GM21360 (cell line): ENCODE data around the gene POLDIP3.

Experiments
- ATAC-seq: cut with Tn5 transposase; IDR thresholded peaks from one replicate; pipeline ENCODE4 v1.9.1; 2021; ENCODE audit warnings: mild to moderate bottlenecking, moderate library complexity; ENCODE audit not compliant: unreplicated experiment

POLDIP3 gene, protein sequence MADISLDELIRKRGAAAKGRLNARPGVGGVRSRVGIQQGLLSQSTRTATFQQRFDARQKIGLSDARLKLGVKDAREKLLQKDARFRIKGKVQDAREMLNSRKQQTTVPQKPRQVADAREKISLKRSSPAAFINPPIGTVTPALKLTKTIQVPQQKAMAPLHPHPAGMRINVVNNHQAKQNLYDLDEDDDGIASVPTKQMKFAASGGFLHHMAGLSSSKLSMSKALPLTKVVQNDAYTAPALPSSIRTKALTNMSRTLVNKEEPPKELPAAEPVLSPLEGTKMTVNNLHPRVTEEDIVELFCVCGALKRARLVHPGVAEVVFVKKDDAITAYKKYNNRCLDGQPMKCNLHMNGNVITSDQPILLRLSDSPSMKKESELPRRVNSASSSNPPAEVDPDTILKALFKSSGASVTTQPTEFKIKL

DNA sequence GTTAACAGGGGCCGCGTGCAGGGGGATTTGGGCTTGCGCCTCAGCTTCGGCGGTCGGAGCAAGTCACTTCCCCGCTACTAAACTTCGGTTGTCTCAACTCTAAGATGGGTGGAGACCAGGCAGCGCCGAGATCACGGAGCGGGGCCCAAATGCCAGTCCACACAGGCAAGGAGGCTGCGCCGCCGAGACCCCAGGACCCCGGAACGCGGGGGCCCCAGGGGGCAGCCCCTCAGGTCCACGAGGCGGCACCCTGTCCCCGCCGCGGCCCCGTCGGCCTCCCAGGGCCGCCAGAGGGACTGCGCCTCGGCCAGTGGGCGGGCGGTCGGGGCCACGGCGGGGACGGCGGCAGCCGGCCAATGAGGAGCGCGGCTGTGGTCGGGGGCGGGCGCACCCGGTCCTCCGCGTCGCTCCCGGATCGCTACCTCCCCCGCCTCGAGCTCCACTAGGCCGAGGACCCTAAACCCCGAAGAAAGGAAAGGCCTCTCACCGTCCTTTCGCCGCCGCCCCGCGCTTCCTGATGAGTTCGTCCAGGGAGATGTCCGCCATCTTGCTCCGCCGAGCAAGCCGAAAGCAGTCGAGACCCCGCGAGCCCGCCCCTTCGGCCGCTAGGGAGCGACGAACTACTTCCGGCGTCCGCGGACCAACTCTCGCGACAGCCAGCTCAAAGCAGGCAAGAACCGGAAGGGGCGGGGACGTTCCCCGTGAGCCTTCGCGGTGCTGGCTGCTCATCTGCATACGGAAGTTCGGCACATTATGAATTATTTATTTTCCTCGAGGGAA lies at the start of gene POLDIP3:
TSS of gene POLDIP3 (minus strand) at position 572 of the 780 bp plus-strand sequence. CDS start at position 546, 26 bp downstream.
- peak; percentile 60 for ATAC-seq

DNA sequence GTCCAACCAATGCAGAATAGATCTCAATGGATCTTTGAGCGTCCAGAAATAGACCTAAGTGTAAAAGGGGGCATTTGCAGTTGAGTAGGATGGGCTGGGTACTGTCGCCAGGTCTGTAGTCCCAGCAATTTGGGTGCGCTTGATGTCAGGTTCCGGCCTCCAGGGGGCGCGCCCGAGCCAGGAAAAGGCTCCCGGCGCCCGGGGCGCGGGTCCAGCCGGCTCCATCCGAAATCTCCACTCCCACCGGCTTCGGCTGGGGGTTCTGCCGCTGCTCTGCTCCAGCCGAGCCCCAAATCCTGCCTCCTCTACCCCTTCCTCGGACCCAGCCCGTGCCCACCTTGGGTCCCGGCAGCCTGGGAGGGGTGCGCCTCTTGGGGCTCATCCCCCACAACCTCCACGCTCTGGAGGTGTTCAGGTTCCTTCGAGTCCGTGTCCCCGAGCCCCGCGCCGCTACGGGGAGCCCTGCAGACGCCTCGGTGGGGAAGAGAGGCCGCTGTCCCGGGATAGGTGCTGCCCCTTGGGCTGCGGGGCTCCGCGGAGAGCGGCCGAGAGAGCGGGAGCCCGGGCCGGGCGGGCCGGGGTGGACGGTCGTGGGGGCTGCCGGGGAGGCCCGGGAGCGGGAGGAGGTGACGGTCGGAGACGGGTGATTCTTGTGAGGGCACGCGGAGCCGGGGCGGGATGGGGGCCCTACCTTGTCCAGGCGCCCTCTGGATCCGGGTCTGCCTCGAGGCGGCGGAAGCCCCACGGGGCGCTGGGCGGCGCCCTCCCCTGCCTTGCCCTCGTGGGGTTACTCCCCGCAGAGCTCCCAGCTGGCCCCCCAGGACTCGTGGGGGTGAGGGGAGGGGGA lies 47.5 kb upstream of the POLDIP3 start:
- no peak for ATAC-seq

DNA sequence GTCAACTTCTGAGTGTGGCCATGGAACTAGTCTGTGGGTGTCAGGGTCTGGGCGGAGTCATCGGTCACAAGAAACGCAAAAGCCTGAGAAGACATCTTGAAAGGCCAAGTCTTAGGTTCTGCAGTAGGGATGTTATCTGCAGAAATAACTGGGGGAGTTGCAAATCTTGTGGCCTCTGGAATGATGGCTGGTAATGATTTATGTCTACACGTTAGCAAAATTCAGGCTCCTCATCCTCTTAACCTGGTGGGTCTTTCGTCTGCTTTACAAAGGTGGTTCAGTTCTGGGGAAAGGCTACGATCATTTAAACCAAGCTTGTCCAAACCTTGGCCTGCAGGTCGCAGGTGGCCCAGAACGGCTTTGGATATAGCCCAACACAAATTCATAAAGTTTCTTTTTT lies 41.9 kb upstream of the POLDIP3 start:
- ATAC-seq: no peak

DNA sequence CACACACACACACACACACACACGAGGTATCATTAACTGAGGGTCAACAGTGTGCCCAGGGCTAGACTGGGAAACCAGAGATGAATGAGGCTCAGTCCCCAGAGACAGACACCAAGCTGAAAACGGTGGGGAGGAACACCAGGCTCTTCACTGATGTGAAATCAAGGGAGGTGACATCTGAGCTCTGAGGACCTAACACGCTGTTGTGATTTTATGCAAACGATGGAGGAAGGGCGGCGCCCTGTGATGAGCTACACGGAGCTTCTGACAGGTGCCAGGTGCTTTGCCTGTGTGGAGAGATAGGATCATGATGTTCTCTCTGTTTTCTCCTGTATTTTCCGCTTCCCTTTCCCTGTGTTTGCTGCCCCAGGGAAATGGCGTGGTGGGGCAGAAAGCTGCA lies 41.0 kb upstream of the POLDIP3 start:
- ATAC-seq: no peak

DNA sequence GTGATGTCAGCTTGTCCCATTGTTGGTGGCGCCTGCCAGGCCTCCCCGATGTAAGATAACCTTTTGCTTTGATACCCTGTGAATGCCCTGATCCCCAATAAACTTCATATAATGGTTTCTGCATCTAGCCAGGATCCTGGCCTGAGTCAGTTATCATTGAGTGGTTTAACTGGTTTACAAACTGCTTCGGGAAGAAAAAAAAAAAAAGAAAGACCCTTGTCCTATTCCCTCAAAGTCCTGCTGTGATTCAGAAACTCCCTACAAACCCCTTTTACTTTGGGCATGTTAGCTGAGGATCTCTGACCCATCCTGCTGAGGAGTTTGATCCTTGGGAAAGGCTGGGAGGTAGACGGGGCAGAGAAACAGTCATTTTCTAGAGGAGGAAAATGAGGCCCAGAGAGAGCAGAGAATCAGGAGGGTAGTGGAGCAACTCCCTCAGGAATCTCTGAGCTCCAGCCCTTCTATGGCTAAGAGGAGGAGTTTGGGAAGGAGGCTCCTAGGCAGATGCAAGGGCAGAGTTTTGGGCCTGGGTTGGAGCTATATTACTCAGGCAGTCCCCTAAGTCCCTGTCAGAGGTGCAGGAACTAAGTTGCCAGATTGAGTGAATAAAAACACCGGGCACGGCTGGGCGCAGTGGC lies 39.9 kb upstream of the POLDIP3 start:
- no peak for ATAC-seq

DNA sequence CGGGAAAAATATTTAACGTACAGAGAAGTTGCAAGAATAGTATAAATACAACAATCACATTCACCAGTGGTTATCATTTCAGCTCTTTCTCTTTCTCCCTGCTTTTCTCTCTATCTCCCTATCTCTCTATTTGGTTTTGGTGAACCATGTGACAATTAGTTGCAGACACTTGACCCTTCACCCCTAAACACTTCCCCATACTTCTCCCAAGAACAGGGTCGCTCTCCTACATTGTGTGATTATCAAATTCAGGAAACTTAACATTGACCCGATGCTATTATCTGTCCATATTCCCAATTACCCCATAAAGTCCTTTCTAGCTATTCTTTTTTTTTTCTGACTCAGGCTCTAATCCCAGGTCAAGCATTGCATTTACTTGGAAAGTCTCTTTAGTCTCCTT lies 39.3 kb upstream of the POLDIP3 start:
- ATAC-seq: no peak

DNA sequence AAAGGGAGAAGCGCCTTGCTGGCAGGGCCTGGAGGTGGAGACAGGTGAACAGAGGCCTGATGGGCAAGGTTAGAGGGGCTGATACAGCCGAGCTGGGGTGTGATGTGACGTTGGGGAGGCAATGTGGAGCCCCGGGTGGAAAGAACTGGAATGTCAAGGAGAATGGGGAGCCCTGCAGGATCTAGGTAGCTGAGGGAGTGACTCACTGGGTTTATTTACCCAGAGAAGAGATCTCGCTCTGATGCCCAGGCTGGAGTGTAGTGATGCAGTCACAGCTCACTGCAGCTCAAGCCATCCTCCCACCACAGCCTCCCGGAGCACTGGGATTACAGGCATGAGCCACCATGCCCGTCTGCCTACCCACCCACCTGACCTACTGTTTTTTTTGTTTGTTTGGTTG lies 36.5 kb upstream of the POLDIP3 start:
- no peak for ATAC-seq

DNA sequence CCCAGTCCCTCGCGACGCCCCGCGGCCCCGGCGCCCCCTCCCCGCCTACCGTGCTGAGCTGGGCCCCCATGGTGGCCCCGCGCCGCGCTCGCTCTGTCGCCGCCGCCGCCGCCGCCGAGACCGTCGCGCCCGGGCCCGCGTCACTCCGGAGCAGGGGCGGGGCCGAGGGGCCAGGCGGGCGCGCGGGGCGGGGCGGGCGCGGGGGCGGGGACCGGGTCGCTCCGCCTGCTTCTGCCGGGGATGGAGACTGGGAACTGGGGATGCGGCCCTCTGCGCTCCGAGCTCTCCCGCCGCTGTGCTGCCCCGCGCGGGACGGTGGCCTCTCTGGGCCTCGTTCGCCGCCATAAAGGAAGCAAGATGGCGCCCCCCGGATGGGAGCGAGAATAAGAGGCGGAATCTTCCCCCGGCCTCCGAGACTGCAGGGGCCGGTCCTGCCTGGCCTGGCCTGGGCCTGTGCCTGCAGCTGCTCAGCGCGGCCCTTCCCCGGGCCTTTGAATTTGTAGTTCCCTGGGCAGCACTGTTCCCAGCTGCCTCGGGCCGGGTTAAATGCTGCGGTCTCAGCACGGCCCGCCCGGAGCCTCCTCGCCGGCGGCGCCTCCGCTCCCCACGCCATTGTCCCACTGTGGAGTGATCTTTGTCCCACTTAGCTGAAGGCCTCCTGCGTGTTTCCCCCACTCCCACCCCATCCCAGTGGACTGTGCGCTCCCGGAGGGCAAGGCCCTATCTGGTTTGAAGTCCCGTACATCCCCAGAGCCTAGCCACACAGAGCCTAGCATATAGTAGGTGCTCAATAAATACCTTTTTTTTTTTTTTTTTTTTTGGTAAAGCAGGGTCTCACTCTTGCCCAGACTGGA lies 34.8 kb upstream of the POLDIP3 start, which contains the start of gene CYB5R3:
TSS of gene CYB5R3 (minus strand) at position 147 of the 854 bp plus-strand sequence. CDS start at position 70, 77 bp downstream.
- peak; percentile 67 for ATAC-seq

DNA sequence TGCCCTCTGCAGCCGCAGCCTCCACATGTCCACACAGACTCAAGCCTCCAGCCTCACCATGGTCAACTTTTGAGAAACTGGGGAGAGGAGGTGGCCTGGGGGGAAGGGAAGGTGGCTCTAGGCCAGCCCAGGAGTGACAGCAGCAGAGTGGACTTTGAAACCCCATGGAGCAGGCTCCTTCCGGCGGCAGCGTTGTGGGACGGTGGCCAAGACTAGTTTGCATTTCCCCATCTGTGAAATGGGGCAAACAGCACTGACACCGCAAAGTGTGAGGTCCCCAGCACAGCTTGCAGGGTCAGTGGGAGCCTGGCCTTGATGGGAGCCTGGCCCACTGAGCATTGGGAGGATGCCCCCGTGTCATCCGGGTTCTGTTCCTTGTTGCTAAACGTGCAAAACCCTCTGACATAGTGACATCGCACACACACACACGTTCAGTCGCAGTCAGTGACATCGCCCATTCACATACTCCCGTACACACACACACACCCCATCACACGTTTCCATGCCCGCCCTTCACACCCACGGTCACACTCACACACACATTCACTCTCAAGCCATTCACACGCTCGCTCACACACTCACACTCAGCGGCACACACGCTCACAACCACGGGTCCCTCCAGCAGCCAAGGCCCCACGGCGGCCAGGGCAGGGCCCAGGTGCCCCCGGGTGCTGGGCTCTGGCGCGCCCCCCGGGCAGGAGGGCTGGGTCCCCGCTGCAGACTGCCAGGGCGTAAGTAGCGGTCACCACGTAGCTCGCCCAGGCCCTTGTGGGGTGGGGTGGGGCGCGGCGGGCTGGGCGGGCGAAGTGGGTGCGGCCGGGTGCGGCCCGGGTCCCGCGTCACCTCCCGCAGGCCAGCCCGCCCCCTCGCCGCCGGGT lies 33.9 kb upstream of the POLDIP3 start:
- ATAC-seq: peak; percentile 23

DNA sequence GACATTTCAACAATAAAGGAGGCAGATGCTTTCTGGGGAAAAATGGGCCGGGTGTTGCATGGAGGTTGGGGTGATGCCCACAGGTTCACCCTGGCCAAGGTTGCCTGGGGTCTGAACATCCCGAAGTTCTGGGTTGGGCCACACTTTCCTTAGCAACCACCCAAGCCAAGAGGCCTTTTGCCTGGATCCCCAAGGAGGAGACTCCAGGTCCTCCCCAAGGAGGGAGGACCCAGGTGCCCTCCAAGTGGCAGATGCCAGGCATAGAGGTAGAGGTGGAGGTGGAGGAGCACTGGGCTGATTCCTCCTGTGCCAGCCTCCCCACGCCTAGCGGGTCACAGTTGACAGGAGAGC lies 33.3 kb upstream of the POLDIP3 start:
- no peak for ATAC-seq

DNA sequence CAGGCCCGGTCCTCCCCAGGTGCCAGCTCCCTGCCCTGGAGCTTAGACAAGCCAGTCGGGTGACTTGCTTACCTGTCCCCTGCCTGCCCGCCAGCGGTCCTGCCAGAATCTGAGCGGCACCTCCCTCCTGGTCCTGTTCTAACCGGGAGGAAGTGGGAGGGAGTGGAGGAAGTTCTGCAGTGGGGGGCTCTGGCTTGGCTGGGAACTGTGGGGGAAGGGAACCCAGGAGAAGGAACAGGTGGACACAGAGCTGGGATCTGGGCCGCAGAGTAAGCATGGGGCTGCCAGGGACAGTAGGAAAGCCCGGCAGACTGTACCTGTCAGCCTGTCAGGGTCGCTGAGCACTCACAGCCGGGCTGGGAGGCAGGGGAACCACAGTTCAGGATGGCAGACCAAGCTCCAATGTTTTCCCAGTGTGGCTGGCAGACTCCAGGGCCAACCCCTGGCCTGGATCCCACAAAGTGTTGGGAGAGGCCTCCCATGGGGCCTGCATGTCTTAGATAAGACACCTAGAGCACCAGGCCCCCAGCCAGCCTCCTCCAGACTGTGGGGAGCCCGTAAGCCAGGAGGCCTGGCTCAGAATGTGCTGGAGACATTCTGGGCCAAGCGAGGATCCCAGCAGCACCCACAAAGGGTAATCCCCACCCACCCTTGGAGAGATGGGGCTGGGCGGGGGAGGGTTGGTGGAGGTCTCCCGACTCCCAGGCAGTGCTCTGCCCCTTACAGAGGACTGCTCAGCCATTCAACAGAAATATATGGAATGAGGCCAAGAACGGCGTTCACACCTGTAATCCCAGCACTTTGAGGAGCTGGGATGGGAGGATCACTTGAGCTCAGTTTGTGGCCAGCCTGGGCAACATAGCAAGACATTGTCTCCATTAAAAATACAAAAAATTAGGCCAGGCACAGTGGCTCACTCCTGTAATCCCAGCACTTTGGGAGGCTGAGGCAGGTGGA lies 32.2 kb upstream of the POLDIP3 start:
- no peak for ATAC-seq

DNA sequence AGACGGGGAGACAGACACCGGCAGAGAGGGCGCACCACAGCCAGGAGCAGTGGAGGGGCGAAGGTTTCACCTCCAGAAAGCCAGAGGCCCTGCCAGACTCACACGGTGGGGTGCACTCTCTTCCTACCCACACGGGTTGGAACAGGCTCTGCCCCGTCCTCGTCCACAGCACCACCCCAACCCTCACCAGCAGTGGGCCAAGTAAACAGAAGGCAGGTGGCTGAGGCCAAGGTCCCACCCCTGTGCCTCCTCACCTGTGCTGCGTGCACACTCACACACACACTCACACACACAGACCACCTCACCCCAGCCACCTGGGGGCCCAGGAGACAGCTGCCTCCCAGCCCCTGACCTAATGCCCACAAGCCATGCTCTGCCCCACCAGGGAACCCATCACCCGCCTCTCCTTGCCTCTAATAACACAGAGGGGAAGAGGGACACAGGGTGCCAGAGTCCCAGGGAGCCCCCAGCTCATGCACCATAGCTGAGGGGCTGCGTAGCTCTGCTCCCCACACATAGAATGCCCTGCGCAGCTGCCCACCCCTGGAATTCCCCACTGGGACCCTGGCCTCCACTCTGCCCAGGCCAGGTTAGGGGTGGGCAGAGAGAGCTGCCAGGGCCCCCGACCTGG lies 31.4 kb upstream of the POLDIP3 start:
- ATAC-seq: no peak

DNA sequence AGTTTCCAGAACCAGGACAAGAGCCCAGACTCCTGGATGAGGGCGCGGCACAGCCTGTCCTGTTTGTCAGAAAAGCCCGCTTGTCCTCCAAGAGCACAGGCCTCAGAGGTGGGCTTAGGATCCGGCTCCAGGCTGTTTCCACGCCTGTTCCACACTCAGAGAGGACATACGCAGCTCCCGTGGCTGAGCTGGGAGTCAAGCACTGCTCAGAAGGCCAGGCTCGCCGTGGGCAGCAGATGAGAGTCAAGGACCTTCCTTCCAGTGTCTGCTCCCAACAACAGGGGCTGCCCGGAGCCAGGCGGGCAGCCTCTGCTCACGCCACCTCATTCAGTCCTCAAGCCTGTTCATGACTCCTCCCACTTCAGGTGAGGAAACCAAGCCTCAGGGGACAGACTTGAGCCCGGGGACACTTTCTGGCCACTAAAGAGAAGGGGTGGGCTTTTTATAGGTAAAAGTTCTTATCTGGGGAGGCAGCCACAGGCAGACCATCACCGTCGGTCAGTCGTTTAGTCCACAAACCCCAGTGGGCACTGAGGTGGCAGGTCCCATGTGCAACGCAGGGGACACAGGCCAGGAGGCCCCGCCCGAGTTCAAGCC lies 30.8 kb upstream of the POLDIP3 start:
- ATAC-seq: no peak

DNA sequence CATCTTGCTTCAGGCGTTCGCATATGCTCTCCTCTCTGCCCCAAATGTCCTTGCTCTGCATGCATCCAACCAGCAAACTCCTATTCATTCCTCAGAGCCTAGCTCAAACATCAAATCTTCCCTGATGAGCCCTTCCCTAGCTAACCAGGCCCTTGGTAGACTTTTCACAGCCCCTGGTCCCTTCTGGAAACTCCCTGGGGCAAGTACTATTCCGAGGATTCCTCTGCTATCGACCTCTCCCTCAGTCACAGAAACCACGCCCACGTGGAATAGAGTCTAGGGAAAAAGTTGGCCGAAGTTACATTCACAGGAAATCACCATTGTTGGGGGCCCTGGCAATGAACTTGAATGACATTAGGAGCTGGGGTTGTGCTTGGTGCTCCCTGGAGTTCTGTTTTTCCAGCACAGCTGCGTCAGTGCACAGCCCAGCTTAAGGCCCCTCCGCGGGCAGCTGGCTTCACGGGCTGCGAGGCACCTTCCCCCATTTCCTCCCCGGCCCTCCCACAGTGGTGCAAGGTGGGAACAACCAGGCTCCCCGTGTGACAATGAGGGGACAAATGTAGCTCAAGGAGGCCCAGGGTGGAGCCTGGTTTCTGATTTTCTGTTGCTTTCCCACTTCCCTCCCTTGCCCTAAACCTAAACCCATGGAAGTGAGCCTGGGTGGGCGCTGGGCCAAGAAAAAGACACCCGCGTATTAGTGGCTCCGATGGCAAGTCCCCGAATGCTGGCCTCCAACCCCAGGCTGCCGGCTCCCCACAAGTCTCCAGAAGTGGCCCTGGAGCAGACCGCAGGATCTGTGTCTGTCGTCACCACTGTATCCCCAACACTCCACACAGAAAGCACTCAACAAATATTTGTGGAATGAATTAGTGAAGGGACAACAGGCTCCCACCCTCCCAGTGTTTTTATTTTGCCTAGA lies 30.0 kb upstream of the POLDIP3 start:
- ATAC-seq: no peak

DNA sequence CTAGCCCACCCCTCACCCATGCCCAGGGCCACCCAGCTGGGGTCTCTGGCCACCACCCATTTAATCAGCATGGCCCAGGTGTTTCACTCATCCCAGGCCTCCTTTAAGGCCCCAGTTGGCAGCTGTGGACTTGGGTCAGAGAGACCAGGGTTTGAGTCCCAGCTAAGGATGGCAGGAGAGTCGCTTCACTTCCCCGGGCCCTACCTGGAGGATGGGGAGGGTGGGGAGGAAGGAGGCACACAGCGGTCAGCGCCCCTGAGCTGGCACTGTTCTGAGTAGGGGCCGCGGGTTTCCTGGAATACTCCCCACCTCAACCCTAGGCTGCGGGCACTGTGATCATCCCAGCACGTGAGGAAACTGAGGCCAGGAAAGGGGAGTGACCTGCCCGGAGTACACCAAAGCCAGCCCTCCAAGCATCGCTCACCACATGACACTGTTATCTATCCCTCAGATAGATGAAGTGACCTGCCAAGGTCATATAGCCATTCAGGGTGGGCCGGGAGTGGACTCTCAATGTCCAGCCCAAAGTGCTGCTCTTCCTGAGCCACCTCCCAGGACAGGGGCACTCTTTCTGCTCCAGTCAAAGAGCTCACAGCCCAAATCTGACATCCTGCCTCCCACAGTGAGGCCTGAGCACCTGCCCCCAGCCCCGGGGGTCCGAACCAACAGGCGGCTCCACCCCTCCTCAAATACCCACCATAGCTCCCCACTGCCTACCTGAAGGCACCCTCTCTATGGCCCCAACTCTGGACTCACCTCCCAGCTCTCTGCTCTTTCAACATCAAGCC lies 29.1 kb upstream of the POLDIP3 start:
- ATAC-seq: no peak
